Liver (tissue), 9 donors: Measurements from ENCODE around the gene INPP5B. TPM values are rescaled to one million over a fixed set of nuclear protein-coding genes. Genes with fewer than 3 reads are reported as not detected.

Experiments
- DNase-seq: peaks from one replicate; pipeline ENCODE4 v3.0.0-alpha.2; 2017; ENCODE audit warnings: low spot score
- H3K27ac ChIP-seq, 2 donors: one replicate each; pipeline ENCODE4 v1.7.0; 2013; ENCODE audit warnings: inconsistent platforms in 2 of 2, low read length in 2 of 2, control low read depth in 1 of 2, low read depth in 1 of 2, mild to moderate bottlenecking in 1 of 2
- H3K27me3 ChIP-seq, 4 donors: one replicate each; pipeline versions ENCODE4 v1.6.1 to v1.7.0; 2013; ENCODE audit warnings: low read length in 3 of 4, inconsistent platforms in 1 of 4, mild to moderate bottlenecking in 1 of 4, moderate library complexity in 1 of 4; ENCODE audit not compliant: control insufficient read depth in 4 of 4, insufficient read depth in 4 of 4
- H3K36me3 ChIP-seq, 4 donors: one replicate each; pipeline versions ENCODE4 v1.6.1 to v1.7.0; 2013; ENCODE audit warnings: low read length in 3 of 4, mild to moderate bottlenecking in 3 of 4, low read depth in 1 of 4, moderate library complexity in 1 of 4; ENCODE audit not compliant: control insufficient read depth in 4 of 4, insufficient read depth in 3 of 4
- H3K4me1 ChIP-seq, 4 donors: one replicate each; pipeline versions ENCODE4 v1.6.1 to v1.7.0; 2013; ENCODE audit warnings: low read length in 3 of 4, mild to moderate bottlenecking in 3 of 4, moderate library complexity in 1 of 4; ENCODE audit not compliant: control insufficient read depth in 4 of 4, insufficient read depth in 4 of 4
- H3K4me3 ChIP-seq, 3 donors: one replicate each; pipeline versions ENCODE4 v1.6.1 to v1.7.0; 2013; ENCODE audit warnings: low read length in 3 of 3, control low read depth in 1 of 3, low read depth in 1 of 3, mild to moderate bottlenecking in 1 of 3
- H3K9ac ChIP-seq, 2 donors: one replicate each; pipeline ENCODE4 v1.7.0; 2013; ENCODE audit warnings: low read length in 2 of 2, mild to moderate bottlenecking in 2 of 2, moderate library complexity in 2 of 2, control low read depth in 1 of 2, low read depth in 1 of 2
- H3K9me3 ChIP-seq, 4 donors: one replicate each; pipeline versions ENCODE4 v1.6.1 to v1.7.0; 2013; ENCODE audit warnings: low read length in 3 of 4; ENCODE audit not compliant: control insufficient read depth in 4 of 4
- EGR1 ChIP-seq, 2 donors: IDR thresholded peaks; 2 replicates each; pipeline ENCODE4 v1.6.1; 2016 to 2018; ENCODE audit warnings: antibody characterized with exemption in 2 of 2, low read depth in 2 of 2
- FOXA1 ChIP-seq: IDR thresholded peaks from 2 replicates; pipeline ENCODE4 v1.6.1; 2016; ENCODE audit warnings: antibody characterized with exemption
- FOXA2 ChIP-seq: IDR thresholded peaks from 2 replicates; pipeline ENCODE4 v1.6.1; 2016; ENCODE audit warnings: antibody characterized with exemption
- GABPA ChIP-seq, 2 donors: IDR thresholded peaks in 1 of 2; conservative IDR thresholded peaks in 1 of 2; 2 replicates each; pipeline ENCODE4 v1.6.1; 2016; ENCODE audit warnings: antibody characterized with exemption in 2 of 2, mild to moderate bottlenecking in 1 of 2, moderate library complexity in 1 of 2
- HNF4G ChIP-seq: IDR thresholded peaks from 2 replicates; pipeline ENCODE4 v1.6.1; 2016; ENCODE audit warnings: antibody characterized with exemption
- JUND ChIP-seq, 2 donors: IDR thresholded peaks; 2 replicates each; pipeline ENCODE4 v1.6.1; 2016; ENCODE audit warnings: antibody characterized with exemption in 2 of 2
- NR2F2 ChIP-seq: IDR thresholded peaks from 2 replicates; pipeline ENCODE4 v1.6.1; 2016; ENCODE audit warnings: antibody characterized with exemption
- RXRA ChIP-seq, 2 donors: IDR thresholded peaks; 2 replicates each; pipeline ENCODE4 v1.6.1; 2017 to 2018; ENCODE audit warnings: antibody characterized with exemption in 2 of 2, mild to moderate bottlenecking in 1 of 2
- SP1 ChIP-seq: IDR thresholded peaks from 2 replicates; pipeline ENCODE4 v1.6.1; 2018; ENCODE audit warnings: antibody characterized with exemption, mild to moderate bottlenecking
- TAF1 ChIP-seq: conservative IDR thresholded peaks from 2 replicates; pipeline ENCODE4 v1.6.1; 2016; ENCODE audit warnings: antibody characterized with exemption, mild to moderate bottlenecking
- YY1 ChIP-seq: IDR thresholded peaks from 2 replicates; pipeline ENCODE4 v1.6.1; 2016; ENCODE audit warnings: antibody characterized with exemption, mild to moderate bottlenecking
- WGBS: extraction: QIAGEN DNeasy Blood & Tissue Kit; methylation state at CpG from one replicate; pipeline ENCODE4 v1.1.7; 2013; 5-methylcytosine and 5-hydroxymethylcytosine counted together
- polyA plus RNA-seq, 2 donors: library from polyadenylated mRNA; stranded (reverse) in 1 of 2; unstranded in 1 of 2; fragments of 200-250 nt in 1 of 2; fragments of >200 nt in 1 of 2; fragmentation: Nextera tagmentation in 1 of 2; extraction: Ambion mirVana in 1 of 2; gene quantifications; one replicate each; pipeline versions ENCODE4 v1.2.1 to v1.2.3, GENCODE V29; 2013 to 2015
- total RNA-seq, 2 donors: library from RNA; depleted of rRNA; stranded (reverse); fragments of >200 nt; gene quantifications; one replicate each; pipeline ENCODE4 v1.2.3, GENCODE V29; 2014
- TF ChIP-seq, protein P1 (sequence below): IDR thresholded peaks from 2 replicates; pipeline ENCODE4 v1.6.1; 2016; ENCODE audit warnings: antibody characterized with exemption
- TF ChIP-seq, protein P2 (sequence below): IDR thresholded peaks from 2 replicates; pipeline ENCODE4 v1.6.1; 2016; ENCODE audit warnings: antibody characterized with exemption
- TF ChIP-seq, protein P3 (sequence below): IDR thresholded peaks from 2 replicates; pipeline ENCODE4 v1.6.1; 2016; ENCODE audit warnings: antibody characterized with exemption
- TF ChIP-seq, protein P4 (sequence below): fragments of 150-350 bp; IDR thresholded peaks from 2 replicates; pipeline ENCODE4 v1.5.1; 2017; ENCODE audit warnings: improper control_type of control experiment, low read depth, low read length; ENCODE audit not compliant: missing input control
- TF ChIP-seq, protein P5 (sequence below): IDR thresholded peaks from 2 replicates; pipeline ENCODE4 v1.6.1; 2016; ENCODE audit warnings: antibody characterized with exemption, mild to moderate bottlenecking
- donor health status: healthy.
- donor health status: healthy.
- donor health status: healthy.
- donor health status: healthy.
- donor health status: healthy.

The INPP5B gene
- total and polyA plus RNA-seq, 4 donors = 5.0 to 30.9 (median 13.6) TPM

DNA sequence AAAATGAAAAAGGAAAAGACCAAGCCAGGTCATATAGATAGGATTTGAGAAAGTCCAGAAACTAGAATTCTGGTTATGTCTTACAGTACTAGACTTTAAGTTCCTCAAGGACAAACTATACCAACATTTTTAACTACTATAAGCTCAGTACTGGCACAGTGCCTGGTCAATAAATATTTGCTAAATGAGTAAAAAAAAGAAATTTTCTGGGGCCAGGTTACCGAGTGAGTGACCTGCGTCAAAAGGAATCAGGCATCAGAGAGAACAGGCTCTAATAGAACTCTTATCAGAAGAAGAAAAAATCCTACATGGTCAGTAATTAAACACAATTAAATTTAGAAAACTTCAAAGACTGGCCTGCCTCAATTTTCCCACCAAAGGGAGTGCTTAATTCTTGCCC lies 115.0 kb downstream of the INPP5B start:
- 75% methylated on average over 2 of the region's 2 CpGs for WGBS
- DNase-seq = no peak
- peaks cover 8 to 50% (median 39%) of the 10 kb centered on the region in 4 donors for H3K36me3 ChIP-seq
- TF ChIP-seq, protein P1, sequence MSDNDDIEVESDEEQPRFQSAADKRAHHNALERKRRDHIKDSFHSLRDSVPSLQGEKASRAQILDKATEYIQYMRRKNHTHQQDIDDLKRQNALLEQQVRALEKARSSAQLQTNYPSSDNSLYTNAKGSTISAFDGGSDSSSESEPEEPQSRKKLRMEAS = no peak
- TF ChIP-seq NR2F2 = no peak
- no peaks in the 10 kb centered on the region for H3K27me3 ChIP-seq
- no peak overlapping the region for H3K4me3 ChIP-seq
- no peak overlapping the region for H3K9ac ChIP-seq
- H3K27ac ChIP-seq = no peak overlapping the region
- no peaks in the 10 kb centered on the region for H3K9me3 ChIP-seq
- peaks cover 0 to 2% (median 0%) of the 10 kb centered on the region in 4 donors for H3K4me1 ChIP-seq

DNA sequence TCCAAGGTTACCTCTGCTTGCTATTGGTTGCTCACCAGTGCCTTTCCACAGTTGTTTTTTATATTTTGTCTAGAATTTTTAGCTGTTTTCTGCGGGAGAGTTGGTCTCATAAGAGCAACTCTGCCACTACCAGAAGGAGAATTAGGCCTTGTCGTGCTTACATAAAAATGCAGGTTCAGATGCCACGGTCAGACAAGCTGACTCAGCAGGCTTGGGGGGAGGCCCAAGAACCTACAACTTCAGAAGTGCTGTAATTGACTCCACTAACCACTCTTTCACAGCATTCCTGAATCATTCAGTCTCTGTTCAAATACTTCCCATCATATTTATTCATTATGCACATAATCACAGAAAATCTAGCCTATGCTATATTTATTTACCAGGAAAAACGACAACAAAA lies 115.7 kb downstream of the INPP5B start:
- no peaks in the 10 kb centered on the region for H3K9me3 ChIP-seq
- TF ChIP-seq FOXA1 (no peak), GABPA (IDR thresholded peaks at IDR 0.05 in 1 of 2, conservative IDR thresholded peaks at IDR 0.05 in 1 of 2) (no peak), FOXA2 (no peak), TAF1 (no peak), EGR1 (IDR thresholded peaks at IDR 0.05; ENCODE audit: low read depth in 2 of 2) (no peak), HNF4G (no peak), YY1 (no peak), JUND (IDR thresholded peaks at IDR 0.05) (no peak), SP1 (no peak), RXRA (IDR thresholded peaks at IDR 0.05) (no peak)
- TF ChIP-seq, protein P1 = no peak
- TF ChIP-seq, protein P2, sequence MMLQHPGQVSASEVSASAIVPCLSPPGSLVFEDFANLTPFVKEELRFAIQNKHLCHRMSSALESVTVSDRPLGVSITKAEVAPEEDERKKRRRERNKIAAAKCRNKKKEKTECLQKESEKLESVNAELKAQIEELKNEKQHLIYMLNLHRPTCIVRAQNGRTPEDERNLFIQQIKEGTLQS = no peak
- TF ChIP-seq, protein P3, sequence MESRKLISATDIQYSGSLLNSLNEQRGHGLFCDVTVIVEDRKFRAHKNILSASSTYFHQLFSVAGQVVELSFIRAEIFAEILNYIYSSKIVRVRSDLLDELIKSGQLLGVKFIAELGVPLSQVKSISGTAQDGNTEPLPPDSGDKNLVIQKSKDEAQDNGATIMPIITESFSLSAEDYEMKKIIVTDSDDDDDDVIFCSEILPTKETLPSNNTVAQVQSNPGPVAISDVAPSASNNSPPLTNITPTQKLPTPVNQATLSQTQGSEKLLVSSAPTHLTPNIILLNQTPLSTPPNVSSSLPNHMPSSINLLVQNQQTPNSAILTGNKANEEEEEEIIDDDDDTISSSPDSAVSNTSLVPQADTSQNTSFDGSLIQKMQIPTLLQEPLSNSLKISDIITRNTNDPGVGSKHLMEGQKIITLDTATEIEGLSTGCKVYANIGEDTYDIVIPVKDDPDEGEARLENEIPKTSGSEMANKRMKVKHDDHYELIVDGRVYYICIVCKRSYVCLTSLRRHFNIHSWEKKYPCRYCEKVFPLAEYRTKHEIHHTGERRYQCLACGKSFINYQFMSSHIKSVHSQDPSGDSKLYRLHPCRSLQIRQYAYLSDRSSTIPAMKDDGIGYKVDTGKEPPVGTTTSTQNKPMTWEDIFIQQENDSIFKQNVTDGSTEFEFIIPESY = no peak
- TF ChIP-seq, protein P4, sequence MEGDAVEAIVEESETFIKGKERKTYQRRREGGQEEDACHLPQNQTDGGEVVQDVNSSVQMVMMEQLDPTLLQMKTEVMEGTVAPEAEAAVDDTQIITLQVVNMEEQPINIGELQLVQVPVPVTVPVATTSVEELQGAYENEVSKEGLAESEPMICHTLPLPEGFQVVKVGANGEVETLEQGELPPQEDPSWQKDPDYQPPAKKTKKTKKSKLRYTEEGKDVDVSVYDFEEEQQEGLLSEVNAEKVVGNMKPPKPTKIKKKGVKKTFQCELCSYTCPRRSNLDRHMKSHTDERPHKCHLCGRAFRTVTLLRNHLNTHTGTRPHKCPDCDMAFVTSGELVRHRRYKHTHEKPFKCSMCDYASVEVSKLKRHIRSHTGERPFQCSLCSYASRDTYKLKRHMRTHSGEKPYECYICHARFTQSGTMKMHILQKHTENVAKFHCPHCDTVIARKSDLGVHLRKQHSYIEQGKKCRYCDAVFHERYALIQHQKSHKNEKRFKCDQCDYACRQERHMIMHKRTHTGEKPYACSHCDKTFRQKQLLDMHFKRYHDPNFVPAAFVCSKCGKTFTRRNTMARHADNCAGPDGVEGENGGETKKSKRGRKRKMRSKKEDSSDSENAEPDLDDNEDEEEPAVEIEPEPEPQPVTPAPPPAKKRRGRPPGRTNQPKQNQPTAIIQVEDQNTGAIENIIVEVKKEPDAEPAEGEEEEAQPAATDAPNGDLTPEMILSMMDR = no peak
- TF ChIP-seq, protein P5, sequence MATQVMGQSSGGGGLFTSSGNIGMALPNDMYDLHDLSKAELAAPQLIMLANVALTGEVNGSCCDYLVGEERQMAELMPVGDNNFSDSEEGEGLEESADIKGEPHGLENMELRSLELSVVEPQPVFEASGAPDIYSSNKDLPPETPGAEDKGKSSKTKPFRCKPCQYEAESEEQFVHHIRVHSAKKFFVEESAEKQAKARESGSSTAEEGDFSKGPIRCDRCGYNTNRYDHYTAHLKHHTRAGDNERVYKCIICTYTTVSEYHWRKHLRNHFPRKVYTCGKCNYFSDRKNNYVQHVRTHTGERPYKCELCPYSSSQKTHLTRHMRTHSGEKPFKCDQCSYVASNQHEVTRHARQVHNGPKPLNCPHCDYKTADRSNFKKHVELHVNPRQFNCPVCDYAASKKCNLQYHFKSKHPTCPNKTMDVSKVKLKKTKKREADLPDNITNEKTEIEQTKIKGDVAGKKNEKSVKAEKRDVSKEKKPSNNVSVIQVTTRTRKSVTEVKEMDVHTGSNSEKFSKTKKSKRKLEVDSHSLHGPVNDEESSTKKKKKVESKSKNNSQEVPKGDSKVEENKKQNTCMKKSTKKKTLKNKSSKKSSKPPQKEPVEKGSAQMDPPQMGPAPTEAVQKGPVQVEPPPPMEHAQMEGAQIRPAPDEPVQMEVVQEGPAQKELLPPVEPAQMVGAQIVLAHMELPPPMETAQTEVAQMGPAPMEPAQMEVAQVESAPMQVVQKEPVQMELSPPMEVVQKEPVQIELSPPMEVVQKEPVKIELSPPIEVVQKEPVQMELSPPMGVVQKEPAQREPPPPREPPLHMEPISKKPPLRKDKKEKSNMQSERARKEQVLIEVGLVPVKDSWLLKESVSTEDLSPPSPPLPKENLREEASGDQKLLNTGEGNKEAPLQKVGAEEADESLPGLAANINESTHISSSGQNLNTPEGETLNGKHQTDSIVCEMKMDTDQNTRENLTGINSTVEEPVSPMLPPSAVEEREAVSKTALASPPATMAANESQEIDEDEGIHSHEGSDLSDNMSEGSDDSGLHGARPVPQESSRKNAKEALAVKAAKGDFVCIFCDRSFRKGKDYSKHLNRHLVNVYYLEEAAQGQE = no peak
- 97% methylated on average over 4 of the region's 4 CpGs for WGBS

More for the DNA sequence above, 115.7 kb downstream of the INPP5B start:
- DNase-seq = no peak
- H3K36me3 ChIP-seq = peaks cover 9 to 49% (median 36%) of the 10 kb centered on the region in 4 donors
- H3K4me1 ChIP-seq = peaks cover 0 to 2% (median 0%) of the 10 kb centered on the region in 4 donors
- no peak overlapping the region for H3K9ac ChIP-seq
- H3K27me3 ChIP-seq = no peaks in the 10 kb centered on the region
- H3K4me3 ChIP-seq = no peak overlapping the region
- H3K27ac ChIP-seq = no peak overlapping the region
